ENCODE data around the gene GAK.

GAK gene

DNA sequence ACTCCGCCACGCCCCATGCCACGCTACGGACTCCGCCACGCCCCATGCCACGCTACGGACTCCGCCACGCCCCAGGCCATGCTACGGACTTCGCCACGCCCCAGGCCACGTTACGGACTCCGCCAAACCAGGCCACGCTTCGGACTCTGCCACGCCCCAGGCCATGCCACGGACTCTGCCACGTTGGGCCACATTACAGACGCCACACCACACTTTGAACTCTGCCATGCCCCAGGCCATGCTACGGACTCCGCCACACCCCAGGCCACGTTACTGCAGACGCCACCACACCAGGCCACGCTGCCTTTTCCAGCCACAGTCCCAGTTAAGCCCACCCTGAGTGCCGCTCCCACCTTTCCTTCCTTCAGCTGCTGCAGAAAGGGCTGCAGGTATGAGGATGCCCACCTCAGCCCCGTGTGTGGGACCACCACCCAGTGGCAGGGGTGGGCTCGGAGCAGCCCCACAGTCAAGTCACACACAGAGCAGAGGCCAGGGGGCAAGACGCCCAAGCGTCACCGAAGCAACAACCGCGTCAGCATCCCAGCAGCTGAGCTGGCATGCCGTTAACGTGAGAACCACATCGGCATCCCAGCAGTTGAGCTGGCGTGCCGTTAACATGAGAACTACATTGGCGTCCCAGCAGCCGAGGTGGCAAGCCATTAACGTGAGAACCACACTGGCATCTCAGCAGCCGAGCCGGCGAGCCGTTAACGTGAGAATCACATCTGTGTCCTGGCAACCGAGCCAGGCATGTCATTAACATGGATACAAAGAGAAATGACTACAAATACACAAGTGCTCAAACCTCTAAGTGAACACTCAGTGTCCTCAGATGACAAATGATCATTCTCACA, 26.4 kb downstream of the GAK start:
- DNase-seq = no peak

DNA sequence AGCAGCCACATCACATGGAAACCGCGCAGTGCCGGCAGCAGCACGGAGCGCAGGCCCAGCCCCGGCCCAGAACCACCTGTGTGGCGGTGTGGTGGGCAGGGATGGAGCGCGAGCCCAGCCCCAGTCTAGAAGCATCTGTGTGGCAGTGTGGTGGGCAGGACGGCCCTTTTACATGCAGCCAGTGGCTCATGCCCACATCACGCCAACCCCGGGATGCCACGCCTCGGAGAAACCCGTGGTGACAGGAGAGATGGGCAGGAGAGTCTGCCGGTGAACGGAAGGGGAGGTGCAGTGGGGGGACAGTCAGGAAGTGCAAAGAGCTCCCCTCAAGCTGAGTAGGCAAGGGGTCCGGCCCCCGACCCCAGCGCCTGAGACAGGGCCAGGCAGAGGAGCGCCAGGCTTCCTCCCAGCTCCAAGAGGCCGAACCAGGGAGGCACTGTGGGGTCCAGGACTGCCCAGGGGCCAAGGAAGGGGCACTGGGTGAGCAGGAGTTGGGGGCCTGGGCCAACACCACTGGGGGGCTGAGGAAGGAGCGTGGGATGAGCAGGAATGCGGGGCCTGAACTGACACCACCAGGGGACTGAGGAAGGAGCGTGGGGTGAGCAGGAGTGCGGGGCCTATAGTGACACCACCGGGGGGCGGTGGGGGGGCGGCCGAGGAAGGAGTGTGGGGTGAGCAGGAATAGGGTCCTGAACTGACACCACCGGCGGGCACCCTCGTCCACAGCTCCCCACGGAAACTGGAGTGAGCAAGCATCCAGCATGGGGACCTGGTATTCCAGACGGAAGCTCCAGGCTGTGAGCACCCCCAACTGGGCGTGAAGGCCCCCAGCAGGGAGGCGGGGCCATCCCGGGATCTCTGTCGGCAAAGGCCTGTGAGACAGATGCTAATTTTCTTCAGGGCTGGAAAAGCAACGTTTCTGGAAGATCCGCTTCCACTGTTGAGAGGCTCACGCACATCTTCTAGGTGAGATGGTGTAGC, 28.8 kb downstream of the GAK start:
- no peak for DNase-seq

DNA sequence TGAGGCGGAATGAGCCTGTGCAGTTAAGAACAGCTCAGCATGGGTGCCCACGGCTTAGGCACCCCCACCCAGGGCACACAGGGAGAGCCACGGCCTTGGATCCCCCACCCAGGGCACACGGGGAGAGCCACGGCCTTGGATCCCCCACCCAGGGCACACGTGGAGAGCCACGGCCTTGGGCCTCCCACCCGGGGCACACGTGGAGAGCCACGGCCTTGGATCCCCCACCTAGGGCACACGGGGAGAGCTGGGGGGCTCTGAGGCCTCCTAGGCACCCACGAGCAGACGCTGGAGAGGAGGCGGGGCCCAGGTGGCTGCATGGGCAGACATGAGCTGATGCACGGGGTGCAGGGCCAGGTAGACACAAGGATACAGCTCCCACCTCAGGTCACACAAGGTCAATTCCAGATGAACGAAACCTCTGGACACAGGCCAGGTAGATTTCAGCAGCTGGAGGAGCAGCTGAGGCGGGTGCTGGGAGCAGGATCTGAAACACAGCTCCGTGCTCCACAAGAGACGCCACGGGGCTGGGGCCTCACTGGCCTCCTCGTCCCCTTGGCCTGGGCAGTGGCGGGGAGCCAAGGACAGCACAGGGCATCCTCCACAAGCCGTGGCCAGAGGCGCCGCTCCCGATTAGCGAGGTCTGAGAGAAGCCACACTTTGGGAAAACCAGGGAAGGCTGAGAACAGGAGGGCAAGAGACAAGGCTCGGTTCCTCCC, 30.8 kb downstream of the GAK start:
- no peak for DNase-seq

DNA sequence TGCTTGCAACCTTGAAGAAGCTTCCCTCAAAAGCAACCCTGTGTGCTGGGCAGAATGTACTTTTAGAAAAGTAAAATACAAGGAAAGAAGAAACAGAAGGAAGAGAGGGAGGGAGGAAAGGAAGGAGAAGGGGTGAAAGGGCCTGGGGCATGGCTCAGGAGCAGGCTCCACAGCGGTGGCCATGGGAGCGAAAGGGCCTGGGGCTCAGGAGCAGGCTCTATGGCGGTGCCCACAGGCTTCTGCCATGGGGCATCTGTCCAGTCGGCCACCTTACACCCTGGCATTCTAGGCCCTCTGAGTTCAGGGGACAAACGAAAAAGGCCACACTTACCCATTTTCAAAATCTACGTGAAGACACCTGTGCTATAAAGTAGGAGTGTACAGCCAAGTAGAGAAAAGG, 31.4 kb downstream of the GAK start:
- no peak for DNase-seq

DNA sequence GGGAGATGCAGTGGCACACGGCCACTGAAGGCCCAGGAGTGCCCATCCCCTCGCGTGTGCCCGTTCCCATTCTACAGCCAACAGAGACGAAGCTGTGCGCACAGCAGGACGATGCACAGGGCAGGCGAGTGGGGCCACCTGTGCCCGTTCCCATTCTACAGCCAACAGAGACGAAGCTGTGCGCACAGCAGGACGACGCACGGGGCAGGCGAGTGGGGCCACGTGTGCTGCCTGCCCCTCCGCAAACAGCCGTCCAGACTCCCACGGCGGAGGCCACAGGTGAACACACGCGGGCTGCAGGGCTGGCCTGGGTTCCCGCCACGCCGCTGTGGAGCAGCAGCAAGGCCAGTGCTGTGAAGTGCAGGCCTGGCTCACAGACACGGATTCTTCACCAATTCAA, 32.0 kb downstream of the GAK start:
- DNase-seq = no peak

DNA sequence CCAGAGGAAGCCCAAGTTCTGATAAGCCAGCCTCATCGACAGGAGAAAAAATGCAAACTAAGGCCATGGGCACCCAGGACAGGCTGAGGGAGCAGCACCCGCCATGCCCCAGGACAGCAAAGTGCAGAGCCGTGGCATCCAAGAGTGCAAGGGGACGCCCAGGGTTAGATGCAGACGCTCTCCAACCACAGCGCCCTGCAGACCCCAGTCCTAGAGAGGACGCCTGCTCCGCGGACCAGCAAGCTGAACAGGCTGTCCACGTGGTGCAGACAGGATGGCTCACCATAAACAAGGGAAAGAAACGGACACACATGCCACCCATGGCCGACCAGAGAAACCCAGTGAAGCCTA, 32.6 kb downstream of the GAK start:
- no peak for DNase-seq

DNA sequence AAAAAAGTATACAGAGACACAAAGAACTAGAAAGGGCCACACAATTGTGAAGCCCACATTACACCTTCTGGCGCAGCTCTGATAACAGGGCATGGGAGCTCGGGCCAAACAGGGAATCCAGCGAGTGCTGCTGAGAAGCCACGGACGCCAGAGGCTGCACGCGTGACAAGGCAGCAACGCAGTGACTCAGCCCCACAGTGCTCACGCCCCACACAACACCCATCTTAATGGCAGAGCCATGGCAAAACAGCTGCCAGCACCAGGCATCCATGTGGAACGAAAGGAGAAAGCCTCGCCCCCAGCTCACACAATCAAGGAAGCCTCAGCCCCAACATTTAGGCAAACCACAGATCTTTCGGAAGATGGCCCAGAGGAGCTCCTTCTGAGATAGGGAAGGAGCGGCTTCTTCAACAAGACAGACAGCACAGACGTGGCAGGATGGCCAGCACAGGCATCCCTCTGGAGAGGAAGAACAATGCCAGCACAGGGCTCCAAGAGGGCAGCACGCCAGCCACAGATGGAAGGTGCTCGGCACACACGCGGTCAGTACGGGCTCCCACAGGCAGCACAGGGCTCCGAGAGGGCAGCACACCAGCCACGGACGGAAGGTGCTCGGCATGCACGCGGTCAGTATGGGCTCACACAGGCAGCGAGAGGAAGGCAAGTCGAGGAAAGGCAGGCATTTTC, 33.1 kb downstream of the GAK start:
- no peak for DNase-seq

DNA sequence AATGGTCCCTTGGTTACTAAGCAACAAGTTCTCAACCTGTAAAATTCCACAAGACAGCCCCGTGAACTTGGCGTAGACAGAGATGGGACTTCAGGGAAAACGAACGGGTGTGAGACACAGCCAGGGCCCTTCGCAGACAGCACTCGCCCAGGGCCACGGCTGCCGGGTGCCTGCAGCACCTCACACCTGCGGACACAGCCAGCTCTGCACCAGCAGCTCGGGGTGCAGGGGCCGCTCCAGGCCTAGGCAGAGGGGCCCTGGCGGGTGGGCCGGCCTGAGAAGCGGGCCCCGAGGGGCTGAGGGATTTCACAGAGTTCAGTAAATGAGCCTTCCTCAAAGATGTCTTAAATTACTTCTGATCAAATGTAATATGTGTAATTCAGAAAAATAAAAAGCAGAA, 34.0 kb downstream of the GAK start:
- no peak for DNase-seq

DNA sequence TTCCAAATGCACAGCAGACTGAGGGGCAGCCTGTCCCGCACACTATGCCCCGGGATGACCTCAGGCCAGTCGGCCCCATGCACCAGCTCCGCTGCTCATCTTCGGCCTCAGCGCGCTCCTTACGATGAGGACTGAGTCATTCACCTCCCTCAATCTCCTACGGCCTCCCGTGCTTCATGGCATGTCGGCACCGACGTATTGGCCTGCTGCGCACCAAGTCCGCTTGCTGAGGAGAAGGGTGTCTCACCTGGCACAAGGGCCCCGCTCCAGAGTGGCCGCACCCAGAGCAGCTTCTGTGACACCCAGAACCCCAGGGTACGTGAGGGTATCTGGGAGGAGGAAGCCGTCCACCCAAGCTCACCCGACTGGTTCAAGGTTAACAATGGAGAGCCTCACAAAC, 35.5 kb downstream of the GAK start:
- DNase-seq = no peak

DNA sequence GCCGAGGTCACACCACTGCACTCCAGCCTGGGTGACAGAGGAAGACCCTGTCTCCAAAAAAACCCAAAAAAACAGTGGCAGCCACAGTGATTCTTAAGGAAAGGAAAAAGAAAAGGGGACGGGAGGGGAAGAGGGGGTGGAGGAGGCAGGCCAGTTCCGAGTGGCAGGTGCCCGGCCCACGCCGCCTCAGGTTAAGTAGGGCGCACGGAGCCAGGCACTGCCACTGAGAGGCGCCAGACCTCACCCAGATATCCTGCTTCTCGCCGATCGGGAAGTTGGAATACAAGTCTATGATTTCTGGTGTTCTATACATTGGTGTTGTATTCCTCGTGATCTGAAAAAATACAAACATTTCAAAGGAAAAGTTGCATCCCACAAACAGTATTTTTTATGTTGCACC, 35.9 kb downstream of the GAK start:
- DNase-seq = no peak

DNA sequence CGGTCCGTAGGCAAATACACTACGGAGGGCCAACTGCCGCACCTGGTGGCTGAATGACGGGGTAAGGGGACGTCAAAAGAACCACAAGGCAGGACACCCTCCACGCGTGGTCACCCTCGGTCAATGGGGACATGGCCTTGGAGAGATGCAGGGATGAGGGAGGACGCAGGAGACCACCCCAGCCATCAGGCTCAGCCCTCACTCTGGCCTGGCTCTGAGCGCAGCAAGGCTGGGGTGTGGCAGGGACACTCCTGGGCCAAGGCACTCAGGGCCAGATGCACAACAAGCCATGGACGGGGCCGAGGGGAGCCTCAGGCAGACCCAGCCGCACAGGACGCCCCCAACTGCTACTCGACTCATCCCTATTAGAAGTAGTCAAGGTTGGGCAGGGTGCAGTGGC, 36.5 kb downstream of the GAK start:
- DNase-seq = no peak

DNA sequence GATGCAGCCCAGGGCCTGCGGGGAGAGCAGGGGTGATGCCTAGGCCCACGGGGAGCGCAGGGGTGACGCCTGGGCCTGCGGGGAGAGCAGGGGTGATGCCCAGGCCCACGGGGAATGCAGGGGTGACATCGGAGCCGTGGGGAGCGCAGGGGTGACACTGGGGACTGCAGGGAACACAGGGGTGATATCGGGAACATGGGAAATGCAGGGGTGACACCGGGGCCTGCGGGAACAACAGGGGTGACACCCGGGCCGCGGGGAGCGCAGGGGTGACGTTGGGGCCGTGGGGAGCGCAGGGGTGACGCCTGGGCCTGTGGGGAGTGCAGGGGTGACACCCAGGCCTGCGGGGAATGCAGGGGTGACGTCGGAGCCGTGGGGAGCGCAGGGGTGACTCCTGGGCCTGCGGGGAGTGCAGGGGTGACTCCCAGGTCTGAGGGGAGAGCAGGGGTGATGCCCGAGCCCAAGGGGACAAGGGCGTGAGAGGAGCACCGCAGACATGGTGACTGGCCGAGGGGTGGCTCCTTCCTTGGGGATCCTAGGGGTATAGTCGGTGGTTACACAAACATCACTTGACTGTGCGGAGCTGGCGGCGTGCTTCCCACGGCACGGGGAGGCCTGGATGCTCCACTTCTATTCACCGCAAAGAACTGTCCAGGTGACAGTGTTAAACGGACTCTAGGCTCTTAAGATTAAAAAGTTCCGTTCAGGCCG, 38.0 kb downstream of the GAK start:
- no peak for DNase-seq

DNA sequence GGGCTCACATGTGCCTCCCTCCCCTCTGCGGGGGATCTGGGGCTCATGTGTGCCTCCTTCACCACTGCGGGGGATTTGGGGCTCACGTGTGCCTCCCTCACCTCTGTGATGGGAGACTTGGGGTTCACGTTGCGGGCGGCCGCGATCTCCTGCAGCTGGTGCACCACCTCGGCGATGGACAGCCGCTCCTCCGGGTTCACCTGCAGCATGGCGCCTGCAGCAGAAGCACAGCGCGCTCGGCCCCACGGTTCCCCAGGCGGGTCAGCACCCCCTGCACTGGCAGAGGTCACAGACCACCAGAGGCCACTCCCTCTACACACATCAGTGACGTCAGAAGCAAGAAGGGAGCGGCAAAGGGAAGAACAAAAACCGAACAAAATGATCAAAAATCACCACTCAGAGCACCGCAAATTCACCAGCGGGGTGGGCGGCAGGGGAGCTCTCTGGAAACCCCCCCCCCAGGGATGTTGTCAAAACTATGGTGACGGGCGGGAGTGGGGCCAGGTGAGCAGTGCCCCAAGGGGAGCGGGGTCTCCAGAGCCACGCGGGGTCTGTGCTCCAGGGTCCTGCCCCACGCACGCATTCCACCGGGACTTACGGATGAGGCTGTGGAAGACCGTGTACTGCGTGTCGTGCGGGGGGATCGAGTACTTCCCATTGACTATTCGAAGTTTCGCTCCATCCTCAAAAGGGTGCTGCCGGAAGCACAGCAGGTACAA, 38.7 kb downstream of the GAK start:
- DNase-seq = no peak

DNA sequence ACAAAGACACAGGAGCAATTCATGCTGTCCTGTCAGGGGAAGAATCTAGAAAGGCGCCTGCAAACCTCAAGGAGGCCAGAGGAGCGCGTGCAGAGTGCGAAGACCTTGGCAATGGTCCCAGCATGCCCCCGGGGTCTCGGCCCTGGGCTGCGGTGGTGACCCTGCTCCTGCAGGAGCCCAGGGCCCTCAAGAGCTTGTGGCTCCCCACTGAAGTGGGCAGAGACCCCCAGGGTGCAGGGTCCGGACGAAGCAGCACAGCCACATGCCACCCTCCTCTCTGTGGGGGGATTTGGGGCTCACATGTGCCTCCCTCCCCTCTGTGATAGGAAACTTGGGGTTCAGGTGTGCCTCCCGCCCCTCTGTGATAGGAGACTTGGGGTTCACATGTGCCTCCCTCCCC, 39.3 kb downstream of the GAK start:
- no peak for DNase-seq

DNA sequence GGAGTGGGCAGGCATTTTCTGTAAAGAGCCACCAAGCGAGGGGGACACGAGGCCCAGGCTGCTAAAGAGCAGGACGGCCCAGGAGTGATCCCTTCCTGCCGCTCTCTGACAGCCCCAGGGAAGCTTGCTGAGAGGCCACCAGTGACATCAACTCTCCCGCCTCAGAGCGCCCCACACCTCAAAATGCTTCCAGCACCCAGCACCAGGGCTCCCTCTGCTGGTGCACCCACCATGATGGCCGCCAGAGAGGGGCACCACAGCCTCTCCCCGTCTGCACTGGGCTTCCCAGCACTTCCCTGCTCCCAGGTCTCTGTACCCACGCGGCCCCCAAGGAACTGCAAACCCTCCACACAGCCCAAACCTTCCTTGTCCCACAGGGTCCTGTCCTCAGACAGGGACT, 40.4 kb downstream of the GAK start:
- peak; percentile 24 for DNase-seq

DNA sequence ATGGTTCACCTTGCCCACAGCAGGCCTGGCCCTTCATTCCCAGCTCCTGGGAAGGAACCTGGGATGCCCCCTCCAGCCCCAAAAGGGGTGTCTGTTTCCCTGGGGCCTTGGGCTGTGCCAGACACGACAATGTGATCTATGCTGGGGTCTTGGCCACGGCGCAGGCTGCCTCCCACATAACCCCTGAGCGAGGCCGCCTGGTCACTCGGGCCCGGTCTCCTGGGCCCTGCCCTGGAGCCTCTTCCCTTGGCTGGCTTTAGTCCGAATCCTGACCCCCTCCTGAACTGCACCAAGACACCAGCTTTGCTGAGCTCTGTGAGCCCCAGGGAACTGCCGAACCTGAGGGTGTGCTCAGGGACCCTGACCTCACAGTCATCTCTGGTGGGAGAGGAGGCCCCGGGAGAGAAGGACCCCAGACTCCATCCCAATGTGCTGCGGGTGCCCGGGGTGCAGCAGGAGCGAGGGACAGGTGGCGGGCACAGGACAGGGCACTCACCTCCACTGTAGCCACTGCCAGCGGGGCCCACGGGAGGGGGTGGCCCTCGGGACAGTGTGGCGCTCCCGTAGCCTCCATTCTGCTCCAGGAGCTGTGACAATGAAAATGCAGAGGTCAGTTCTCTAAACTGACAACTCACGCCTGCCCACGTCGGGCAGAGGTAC, 42.0 kb downstream of the GAK start:
- DNase-seq = no peak

DNA sequence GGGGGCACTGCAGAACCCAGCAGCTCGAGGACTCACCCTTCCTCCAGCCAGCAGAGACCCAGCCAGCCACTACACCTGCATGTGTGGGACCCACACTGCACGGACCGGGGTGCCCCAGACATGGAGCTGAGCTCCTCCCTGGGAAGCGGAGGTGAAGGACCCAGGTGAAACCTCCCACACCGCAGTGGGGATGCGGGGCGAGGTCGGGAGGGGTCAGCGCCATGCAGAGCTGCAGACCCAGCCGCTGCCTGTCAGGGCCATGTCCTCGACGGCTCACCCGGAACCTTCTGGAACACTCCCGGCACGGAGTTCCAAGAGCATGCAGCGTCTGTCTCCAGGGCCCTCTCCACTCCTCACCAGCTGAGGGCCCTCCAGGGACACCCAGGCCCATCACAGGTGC, 42.6 kb downstream of the GAK start:
- no peak for DNase-seq

DNA sequence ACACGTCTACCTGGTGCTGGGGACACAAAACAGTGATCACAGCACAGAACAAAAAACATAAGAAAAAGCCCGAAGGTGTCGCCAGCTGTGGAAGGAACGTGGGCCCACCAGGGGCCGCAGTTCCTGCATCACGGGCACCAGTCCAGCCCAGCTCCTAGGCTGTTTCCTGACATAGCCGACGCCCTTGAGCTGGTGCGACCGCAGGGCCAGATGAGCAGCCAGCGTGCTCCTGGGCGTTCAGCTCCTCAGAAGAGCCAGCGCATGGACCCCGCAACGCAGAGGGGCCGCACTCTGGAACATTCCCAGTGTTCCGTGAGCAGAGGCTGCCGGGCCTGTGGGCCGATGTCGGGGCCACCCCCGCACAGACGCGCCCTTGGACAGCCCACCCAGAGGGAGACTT, 44.1 kb downstream of the GAK start:
- no peak for DNase-seq

DNA sequence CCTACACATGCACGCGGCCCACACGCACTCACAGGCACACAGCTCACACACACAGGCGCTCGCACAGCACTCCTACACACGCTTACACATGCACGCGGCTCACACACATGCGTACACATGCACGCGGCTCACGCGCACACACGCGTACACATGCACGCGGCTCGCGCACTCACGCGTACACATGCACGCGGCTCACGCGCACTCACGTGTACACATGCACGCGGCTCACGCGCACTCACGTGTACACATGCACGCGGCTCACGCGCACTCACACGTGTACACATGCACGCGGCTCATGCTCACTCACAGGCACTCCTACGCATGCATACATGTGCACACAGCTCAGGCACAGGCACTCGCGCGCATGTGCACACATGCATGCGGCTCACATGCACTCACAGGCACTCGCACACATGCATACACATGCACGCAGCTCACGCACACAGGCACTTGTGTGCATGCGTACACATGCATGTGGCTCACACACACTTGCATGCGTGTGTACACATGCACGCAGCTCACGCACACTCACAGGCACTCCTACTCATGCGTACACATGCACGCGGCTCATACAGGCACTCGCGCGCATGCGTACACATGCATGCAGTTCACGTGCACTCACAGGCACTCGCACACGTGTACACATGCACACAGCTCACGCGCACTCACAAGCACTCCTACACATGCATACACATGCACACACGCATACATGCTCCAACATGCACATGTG, 44.9 kb downstream of the GAK start:
- no peak for DNase-seq

DNA sequence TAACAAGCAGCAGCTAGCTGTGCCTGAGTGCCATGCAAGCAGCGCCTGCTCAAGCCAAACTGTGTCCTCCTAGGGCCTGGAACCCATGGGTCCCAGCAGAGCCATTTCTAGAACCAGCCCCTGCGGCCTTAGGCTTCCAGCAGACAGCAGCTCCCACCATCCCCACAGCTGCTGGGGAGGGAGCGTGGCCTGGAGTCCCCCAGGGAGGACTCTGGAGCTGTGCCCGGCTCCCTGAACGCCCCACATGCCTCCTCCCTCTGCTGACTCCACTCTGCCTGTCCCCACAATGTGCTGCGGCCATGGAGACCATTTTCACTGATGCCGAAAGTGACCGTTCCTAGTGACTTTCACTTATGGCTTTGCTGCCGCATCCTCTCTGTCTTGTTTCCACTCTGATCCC, 45.9 kb downstream of the GAK start:
- DNase-seq = no peak
